ENCODE measurements around the gene ADAT3. TPM values are rescaled to one million over a fixed set of nuclear protein-coding genes. Genes with fewer than 3 reads are reported as not detected.

ADAT3 gene
- total and polyA plus RNA-seq, 11 donors, result 1.2 to 5.1 (median 1.9) TPM

- DNase-seq, result peak in 2 of 5 donors; percentile 31 to 42
- 55 to 62% (median 56%) methylated on average over 22 to 23 of the region's 23 CpGs for WGBS, 4 donors
- TF ChIP-seq POLR2A (IDR thresholded peaks at IDR 0.05), result no peak
- TF ChIP-seq, protein P1, sequence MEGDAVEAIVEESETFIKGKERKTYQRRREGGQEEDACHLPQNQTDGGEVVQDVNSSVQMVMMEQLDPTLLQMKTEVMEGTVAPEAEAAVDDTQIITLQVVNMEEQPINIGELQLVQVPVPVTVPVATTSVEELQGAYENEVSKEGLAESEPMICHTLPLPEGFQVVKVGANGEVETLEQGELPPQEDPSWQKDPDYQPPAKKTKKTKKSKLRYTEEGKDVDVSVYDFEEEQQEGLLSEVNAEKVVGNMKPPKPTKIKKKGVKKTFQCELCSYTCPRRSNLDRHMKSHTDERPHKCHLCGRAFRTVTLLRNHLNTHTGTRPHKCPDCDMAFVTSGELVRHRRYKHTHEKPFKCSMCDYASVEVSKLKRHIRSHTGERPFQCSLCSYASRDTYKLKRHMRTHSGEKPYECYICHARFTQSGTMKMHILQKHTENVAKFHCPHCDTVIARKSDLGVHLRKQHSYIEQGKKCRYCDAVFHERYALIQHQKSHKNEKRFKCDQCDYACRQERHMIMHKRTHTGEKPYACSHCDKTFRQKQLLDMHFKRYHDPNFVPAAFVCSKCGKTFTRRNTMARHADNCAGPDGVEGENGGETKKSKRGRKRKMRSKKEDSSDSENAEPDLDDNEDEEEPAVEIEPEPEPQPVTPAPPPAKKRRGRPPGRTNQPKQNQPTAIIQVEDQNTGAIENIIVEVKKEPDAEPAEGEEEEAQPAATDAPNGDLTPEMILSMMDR (IDR thresholded peaks at IDR 0.05), result no peak
- H3K27me3 ChIP-seq, result no peaks in the 10 kb centered on the region
- peaks cover 2 to 73% (median 50%) of the 10 kb centered on the region in 12 donors for H3K4me1 ChIP-seq
- H3K27ac ChIP-seq, result peak overlapping the region in 9 of 12 donors; percentile 38 to 89 (median 68)
- no peaks in the 10 kb centered on the region for H3K36me3 ChIP-seq
- ATAC-seq, result no peak
- intact Hi-C loops (cut with DNase I), result loop anchor here in 1 of 10 donors (10.0 kb wide), 1 partner anchor 203 kb away; no protein-coding TSS in a partner anchor
- peak overlapping the region; percentile 50 to 99 (median 70) for H3K4me3 ChIP-seq
- no peaks in the 10 kb centered on the region for H3K9me3 ChIP-seq
These were observed 43.6 kb upstream of the ADAT3 start for GRCh38 chr19:1861599-1862031.

DNA sequence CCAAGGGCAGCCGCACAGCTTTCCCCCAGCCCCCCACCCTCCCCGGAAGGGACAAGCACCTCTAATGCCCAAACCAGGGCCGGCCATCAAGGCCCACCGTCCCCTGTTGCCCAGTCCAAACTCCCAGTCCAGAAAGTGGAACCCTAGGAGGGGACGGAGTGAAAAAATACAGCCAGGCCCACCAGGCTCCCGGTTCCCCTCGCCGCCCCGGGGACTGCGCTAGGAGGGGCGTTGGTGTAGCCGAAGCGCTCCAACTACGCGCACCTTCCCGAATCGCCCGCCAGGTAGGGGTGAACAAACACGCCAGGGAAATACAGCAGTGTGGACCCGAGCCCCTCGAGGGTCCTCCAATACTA is 43.2 kb upstream of the ADAT3 start:
- WGBS, 4 donors, result 20 to 36% (median 26%) methylated on average over 11 to 21 of the region's 21 CpGs
- Histone ChIP-seq H3K27ac (peak overlapping the region in 10 of 12 donors; percentile 38 to 89 (median 68)), H3K36me3 (no peaks in the 10 kb centered on the region), H3K27me3 (no peaks in the 10 kb centered on the region), H3K9me3 (no peaks in the 10 kb centered on the region), H3K4me1 (peaks cover 2 to 69% (median 46%) of the 10 kb centered on the region in 12 donors), H3K4me3 (peak overlapping the region; percentile 50 to 99 (median 70))
- TF ChIP-seq, protein P1 (IDR thresholded peaks at IDR 0.05), result no peak
- no peak for TF ChIP-seq POLR2A (IDR thresholded peaks at IDR 0.05)
- ATAC-seq, result no peak
- DNase-seq, result no peak
- intact Hi-C loops (cut with DNase I), result loop anchor here in 1 of 10 donors (10.0 kb wide), 1 partner anchor 203 kb away; no protein-coding TSS in a partner anchor

DNA sequence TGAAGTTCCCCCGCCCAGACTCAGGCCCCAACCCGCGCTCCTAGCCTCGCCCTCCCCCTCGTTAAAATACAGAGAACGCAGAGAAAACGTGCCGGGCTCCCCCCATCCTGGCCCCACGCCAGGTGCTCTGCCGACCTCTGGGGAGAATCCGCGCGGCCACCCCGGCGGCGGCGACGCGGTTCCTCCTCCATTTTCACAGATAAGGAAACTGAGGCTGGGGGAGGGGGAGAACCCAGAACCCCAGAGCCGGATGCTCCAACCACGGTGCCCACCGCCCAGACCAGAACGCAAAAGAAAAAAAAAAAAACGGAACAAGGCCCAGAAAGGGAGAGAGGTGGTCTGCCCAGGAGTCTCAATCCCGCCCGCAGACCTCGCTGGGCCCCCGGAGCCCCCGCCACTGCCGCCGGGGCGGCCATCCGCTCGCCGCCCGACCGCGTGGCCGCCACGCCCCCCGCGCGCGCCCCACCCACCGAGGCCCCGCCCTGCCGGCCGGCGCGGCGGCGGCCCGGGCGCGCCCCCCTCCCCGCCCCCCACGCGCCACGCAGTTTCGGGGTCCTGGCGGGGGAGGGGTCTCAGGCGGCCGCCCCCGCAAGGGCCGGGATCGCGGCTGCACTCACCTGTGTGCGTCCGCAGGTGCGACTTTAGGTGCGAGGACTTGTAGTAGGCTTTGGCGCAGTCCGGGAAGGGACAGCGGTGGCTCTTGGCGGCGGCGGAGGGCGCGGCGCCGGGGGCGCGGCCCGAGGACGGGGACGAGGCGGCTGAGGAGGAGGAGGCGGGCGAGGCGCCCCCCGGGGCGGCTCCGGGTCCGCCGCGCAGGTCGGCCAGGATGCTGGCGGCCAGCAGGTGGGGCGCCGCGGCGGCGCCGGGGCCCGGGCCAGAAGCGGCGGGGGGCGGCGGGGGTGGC is 42.5 kb upstream of the ADAT3 start:
- TF ChIP-seq, protein P1 (IDR thresholded peaks at IDR 0.05), result no peak
- no peak for TF ChIP-seq POLR2A (IDR thresholded peaks at IDR 0.05)
- no peaks in the 10 kb centered on the region for H3K9me3 ChIP-seq
- DNase-seq (peak in 4 of 5 donors; percentile 42 to 74 (median 57)), ATAC-seq (no peak)
- H3K36me3 ChIP-seq, result no peaks in the 10 kb centered on the region
- peak overlapping the region in 11 of 12 donors; percentile 57 to 89 (median 79) for H3K27ac ChIP-seq
- no peaks in the 10 kb centered on the region for H3K27me3 ChIP-seq
- H3K4me1 ChIP-seq, result peaks cover under 1 to 62% (median 40%) of the 10 kb centered on the region in 12 donors
- peak overlapping the region; percentile 50 to 99 (median 70) for H3K4me3 ChIP-seq
- intact Hi-C loops (cut with DNase I), result loop anchor here in 1 of 10 donors (10.0 kb wide), 1 partner anchor 202 kb away; no protein-coding TSS in a partner anchor
- 0 to 9% (median 2%) methylated on average over 24 to 109 of the region's 109 CpGs for WGBS, 4 donors

DNA sequence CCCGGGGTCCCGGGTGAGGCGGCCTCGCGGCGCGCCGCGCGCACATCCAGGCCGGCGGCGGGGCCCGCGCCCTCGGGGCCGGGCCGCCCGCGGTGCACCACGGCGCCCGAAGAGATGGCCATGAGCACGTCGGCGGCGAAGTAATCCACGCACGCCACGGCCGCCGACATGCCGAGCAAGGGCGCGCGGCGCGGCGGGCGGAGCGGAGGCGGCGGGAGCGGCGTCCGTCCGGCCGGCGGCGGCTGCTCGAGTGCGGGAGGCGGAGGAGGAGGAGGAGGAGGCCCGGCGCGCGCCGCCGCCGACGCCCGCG is 41.9 kb upstream of the ADAT3 start, which contains the start of gene KLF16:
Gene KLF16, minus strand, starts transcription at position 252 of the 310 bp plus-strand sequence. Its CDS starts 82 bp downstream, at position 170.
- Histone ChIP-seq H3K27me3 (no peaks in the 10 kb centered on the region), H3K27ac (peak within 1 kb of the TSS; percentile 66 to 98 (median 90)), H3K9me3 (no peaks in the 10 kb centered on the region), H3K4me3 (peak within 1 kb of the TSS; percentile 59 to 99 (median 82)), H3K36me3 (no peaks in the 10 kb centered on the region), H3K4me1 (peaks cover 0 to 56% (median 36%) of the 10 kb centered on the region in 12 donors)
- no peak for TF ChIP-seq POLR2A (IDR thresholded peaks at IDR 0.05)
- TF ChIP-seq, protein P1 (IDR thresholded peaks at IDR 0.05), result no peak
- DNase-seq (no peak), ATAC-seq (no peak)
- WGBS, 4 donors, result 0 to 1% (median 1%) methylated on average over 20 to 60 of the region's 63 CpGs
- intact Hi-C loops (cut with DNase I), result loop anchor here in 1 of 10 donors (10.0 kb wide), 1 partner anchor 202 kb away; no protein-coding TSS in a partner anchor
